D341Med (cell line): ENCODE data around the gene OR52B2.
"Not testable (repeated sequence)": the region's sequence is repeated elsewhere in the genome, so short reads cannot be mapped to it uniquely, and the experiment has no call there.

Experiments
- DNase-seq: peaks from one replicate; pipeline ENCODE4 v3.0.0; 2012; ENCODE audit warnings: low spot score

Gene OR52B2

GRCh38 chr11:6152126-6152525 lies 18.0 kb downstream of the OR52B2 start:
- DNase-seq, result no peak

DNA sequence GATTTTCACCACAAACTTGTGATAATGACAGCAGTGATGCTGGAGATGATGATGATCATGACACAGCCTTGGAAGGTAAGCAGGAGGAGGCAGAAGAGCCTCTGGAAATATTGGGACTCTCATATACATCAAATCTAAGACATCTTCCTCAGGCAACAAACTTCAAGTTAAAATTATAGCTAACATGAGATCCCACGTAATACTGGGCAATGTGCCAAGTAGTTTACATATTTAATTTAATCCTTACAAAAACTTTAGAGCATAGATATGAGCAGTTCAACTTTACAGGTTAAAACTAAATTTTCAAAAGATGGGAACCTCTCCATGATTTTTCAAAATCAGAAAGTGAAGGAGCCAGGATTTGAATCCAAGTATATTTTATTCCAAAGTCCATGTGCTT lies 19.0 kb downstream of the OR52B2 start:
- no peak for DNase-seq

DNA sequence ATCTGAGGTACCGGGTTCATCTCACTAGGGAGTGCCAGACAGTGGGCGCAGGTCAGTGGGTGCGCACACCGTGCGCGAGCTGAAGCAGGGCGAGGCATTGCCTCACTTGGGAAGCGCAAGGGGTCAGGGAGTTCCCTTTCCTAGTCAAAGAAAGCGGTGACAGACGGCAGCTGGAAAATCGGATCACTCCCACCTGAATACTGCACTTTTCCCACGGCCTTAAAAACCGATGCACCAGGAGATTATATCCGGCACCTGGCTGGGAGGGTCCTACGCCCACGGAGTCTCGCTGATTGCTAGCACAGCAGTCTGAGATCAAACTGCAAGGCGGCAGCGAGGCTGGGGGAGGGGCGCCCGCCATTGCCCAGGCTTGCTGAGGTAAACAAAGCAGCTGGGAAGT lies 26.4 kb downstream of the OR52B2 start:
- not testable (repeated sequence) for DNase-seq

- DNase-seq, result no peak
Measured at GRCh38 chr11:6142936-6143335, 27.2 kb downstream of the OR52B2 start.

DNA sequence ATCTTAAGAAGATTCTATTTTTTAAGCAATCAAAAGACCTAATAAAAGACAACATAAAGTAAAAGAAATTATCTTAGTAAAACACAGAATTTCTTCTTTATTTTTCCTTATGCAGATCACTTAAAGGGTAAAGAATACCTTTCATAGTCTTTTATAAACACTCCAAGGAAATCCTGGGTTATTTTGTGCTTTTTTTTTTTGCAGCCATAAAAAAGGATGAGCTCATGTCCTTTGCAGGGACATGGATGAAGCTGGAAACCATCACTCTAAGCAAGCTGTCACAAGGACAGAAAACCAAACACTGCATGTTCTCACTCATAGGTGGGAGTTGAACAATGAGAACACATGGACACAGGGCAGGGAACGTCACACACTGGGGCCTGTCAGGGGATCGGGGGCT lies 34.2 kb downstream of the OR52B2 start:
- not testable (repeated sequence) for DNase-seq

DNA sequence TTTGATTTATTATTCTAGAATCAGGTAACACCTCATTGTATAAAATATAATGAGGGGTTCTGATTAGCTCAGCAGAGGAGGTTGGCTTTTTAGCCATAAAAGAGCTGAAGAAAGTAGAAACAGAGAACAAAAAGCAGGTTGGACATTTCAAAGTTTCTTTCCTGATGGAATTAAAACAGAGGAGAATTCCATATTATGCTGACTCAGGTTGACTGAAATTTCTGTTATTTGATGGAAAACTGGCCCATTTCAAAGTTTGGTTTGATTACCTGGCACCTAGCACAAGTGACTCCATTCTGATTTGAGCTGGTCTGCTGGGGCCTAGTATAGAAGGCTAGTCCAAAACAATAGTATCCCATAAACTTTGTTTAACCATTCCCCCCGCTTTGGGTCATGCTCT lies 37.7 kb downstream of the OR52B2 start:
- no peak for DNase-seq

DNA sequence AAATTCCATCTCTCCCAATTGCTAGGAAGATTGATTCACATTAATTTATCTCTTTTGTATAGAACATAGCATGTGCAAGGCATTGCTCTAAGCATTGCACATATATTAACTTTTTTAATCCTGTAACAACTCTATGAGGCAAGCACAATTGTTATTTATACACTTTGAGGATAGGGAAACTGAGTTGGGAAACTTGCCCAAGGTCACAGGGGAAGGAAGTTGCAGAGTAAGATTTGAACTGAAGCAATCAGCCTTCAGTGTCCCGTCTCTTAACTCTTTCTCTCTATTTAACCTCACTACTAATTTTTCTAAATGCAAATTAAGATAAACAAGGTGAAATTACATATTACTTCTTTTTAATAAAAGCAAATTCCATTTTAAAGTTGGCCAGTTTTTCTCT lies 40.5 kb downstream of the OR52B2 start:
- DNase-seq, result no peak

DNA sequence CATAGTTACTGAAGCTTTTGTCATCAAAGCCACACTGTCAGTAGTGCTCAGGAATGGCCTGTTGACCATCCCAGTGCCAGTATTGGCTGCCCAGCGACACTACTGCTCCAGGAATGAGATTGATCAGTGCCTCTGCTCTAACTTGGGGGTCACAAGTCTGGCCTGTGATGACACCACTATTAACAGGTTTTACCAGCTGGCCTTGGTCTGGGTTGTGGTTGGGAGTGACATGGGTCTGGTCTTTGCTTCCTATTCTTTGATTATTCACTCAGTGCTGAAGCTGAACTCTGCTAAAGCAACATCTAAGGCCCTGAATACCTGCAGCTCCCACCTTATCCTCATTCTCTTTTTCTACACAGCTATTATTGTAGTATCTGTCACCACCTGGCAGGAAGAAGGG lies 41.1 kb downstream of the OR52B2 start:
- no peak for DNase-seq

- DNase-seq, result no peak
Measured at GRCh38 chr11:6127881-6128280, 42.2 kb downstream of the OR52B2 start.

DNA sequence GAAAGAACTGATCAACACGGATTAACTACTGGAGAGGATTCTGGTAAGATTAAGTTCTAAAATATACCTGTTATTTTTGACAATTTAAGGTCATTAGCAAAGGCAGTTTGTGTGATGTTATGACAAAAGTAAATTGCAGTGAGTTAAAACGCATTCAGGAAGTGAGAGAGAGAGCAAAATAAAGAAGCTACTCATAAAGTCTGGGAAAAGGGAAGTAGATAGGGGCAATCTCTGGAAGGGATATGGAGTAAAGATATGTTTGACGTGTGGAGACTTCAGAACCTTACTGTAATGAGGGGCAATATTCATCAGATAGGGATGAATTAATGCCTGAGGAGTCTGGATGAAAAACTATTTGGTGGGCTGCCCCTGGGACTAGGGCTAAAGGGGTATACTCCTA lies 45.9 kb downstream of the OR52B2 start:
- DNase-seq, result no peak
